BJ (cell line): ENCODE measurements around the gene FAM53A. TPM values are rescaled to one million over a fixed set of nuclear protein-coding genes. Genes with fewer than 3 reads are reported as not detected.

Experiments used
- CTCF ChIA-PET: fragments of 350-600 bp; formaldehyde crosslinking; extraction: SDS; loops from one replicate; lab custom pipeline; 2021; ENCODE audit warnings: antibody characterized with exemption, inconsistent platforms; lab: Yijun Ruan, JAX
- POLR2A ChIA-PET: fragments of 300-600 bp; sonication (Branson Sonifier 250); formaldehyde crosslinking; extraction: SDS; loops from one replicate; lab custom pipeline; 2021; ENCODE audit warnings: antibody characterized with exemption; lab: Charles Lee
- DNase-seq: peaks from one replicate; pipeline ENCODE4 v3.0.0-alpha.2; 2011; ENCODE audit warnings: low read depth
- H3K27me3 ChIP-seq: 2 replicates; pipeline ENCODE4 v1.6.0; 2011; ENCODE audit warnings: low read length; ENCODE audit not compliant: control insufficient read depth, insufficient read depth
- H3K36me3 ChIP-seq: 2 replicates; pipeline ENCODE4 v1.5.1; 2011; ENCODE audit warnings: low read length; ENCODE audit not compliant: control insufficient read depth, insufficient read depth
- H3K4me3 ChIP-seq: 2 replicates; pipeline ENCODE4 v1.5.1; 2011; ENCODE audit warnings: low read depth, mild to moderate bottlenecking, control low read depth, low read length
- CTCF ChIP-seq: IDR thresholded peaks from 2 replicates; pipeline ENCODE4 v1.5.1; 2011; ENCODE audit warnings: low read depth, mild to moderate bottlenecking, control low read depth, inconsistent platforms, low read length, moderate library complexity; ENCODE audit not compliant: insufficient read depth
- polyA plus RNA-seq: library from polyadenylated mRNA; depleted of rRNA; stranded (reverse); fragments of >200 nt; gene quantifications from 2 replicates; pipeline ENCODE4 v1.2.3, GENCODE V29; 2011

Gene FAM53A
- polyA plus RNA-seq, 1 experiment, result 3.7 TPM

- no peak overlapping the region for H3K4me3 ChIP-seq
- no peak for DNase-seq
- ChIA-PET POLR2A (no interaction called here), CTCF (interaction anchor here (1.2 kb wide), 1 partner anchor 268 kb away, joined by 3 read pairs; no protein-coding TSS in a partner anchor)
- H3K27me3 ChIP-seq, result no peaks in the 10 kb centered on the region
- no peak for TF ChIP-seq CTCF
- H3K36me3 ChIP-seq, result no peaks in the 10 kb centered on the region
Observed at GRCh38 chr4:1623400-1623799, 60.7 kb downstream of the FAM53A start.

GRCh38 chr4:1622956-1623355 is 61.2 kb downstream of the FAM53A start:
- CTCF ChIA-PET, result interaction anchor here (1.2 kb wide), 1 partner anchor 268 kb away, joined by 3 read pairs; no protein-coding TSS in a partner anchor
- DNase-seq, result no peak

GRCh38 chr4:1622238-1622637 is 61.9 kb downstream of the FAM53A start:
- Histone ChIP-seq H3K36me3 (no peaks in the 10 kb centered on the region), H3K27me3 (no peaks in the 10 kb centered on the region), H3K4me3 (no peak overlapping the region)
- no peak for TF ChIP-seq CTCF
- CTCF ChIA-PET, result no interaction called here
- POLR2A ChIA-PET, result no interaction called here
- DNase-seq, result no peak

More at GRCh38 chr4:1622956-1623355, 61.2 kb downstream of the FAM53A start:
- H3K36me3 ChIP-seq, result no peaks in the 10 kb centered on the region
- POLR2A ChIA-PET, result no interaction called here
- no peak overlapping the region for H3K4me3 ChIP-seq
- no peak for TF ChIP-seq CTCF
- no peaks in the 10 kb centered on the region for H3K27me3 ChIP-seq

- TF ChIP-seq CTCF, result no peak
Observed at GRCh38 chr4:1621526-1621925, 62.6 kb downstream of the FAM53A start.

GRCh38 chr4:1619151-1619672 is 64.9 kb downstream of the FAM53A start:
- no peak for TF ChIP-seq CTCF
- Histone ChIP-seq H3K4me3 (no peak overlapping the region), H3K27me3 (no peaks in the 10 kb centered on the region), H3K36me3 (no peaks in the 10 kb centered on the region)
- POLR2A ChIA-PET, result no interaction called here
- no peak for DNase-seq
- CTCF ChIA-PET, result interaction anchor here (0.5 to 2.4 kb wide), 2 partner anchors 10 to 33 kb away, joined by 5 to 10 read pairs; no protein-coding TSS in a partner anchor

More at GRCh38 chr4:1621526-1621925, 62.6 kb downstream of the FAM53A start:
- DNase-seq, result no peak
- H3K27me3 ChIP-seq, result no peaks in the 10 kb centered on the region
- CTCF ChIA-PET, result interaction anchor here (2.4 kb wide), 1 partner anchor 8 kb away, joined by 10 read pairs; no protein-coding TSS in a partner anchor
- H3K36me3 ChIP-seq, result no peaks in the 10 kb centered on the region
- POLR2A ChIA-PET, result no interaction called here
- no peak overlapping the region for H3K4me3 ChIP-seq
